Right renal pelvis (tissue), 4 donors: ENCODE data around the gene ZNF75A. TPM values are rescaled to one million over a fixed set of nuclear protein-coding genes. Genes with fewer than 3 reads are reported as not detected.
"Not testable (repeated sequence)": the region's sequence is repeated elsewhere in the genome, so short reads cannot be mapped to it uniquely, and the experiment has no call there.

Experiments used
- DNase-seq, 4 donors: peaks; one replicate each; pipeline ENCODE4 v3.0.0-alpha.2; 2013; ENCODE audit warnings: low read depth in 4 of 4, low spot score in 3 of 4, missing footprints in 1 of 4
- polyA plus RNA-seq, 4 donors: library from polyadenylated mRNA; unstranded; fragments of 120-200 nt; gene quantifications; one replicate each; pipeline ENCODE4 v1.2.1, GENCODE V29; 2013; ENCODE audit not compliant: insufficient read length in 4 of 4

The ZNF75A gene
- polyA plus RNA-seq: 10 to 100 TPM; 39.4 to 54.2 (median 49.7) TPM

DNA sequence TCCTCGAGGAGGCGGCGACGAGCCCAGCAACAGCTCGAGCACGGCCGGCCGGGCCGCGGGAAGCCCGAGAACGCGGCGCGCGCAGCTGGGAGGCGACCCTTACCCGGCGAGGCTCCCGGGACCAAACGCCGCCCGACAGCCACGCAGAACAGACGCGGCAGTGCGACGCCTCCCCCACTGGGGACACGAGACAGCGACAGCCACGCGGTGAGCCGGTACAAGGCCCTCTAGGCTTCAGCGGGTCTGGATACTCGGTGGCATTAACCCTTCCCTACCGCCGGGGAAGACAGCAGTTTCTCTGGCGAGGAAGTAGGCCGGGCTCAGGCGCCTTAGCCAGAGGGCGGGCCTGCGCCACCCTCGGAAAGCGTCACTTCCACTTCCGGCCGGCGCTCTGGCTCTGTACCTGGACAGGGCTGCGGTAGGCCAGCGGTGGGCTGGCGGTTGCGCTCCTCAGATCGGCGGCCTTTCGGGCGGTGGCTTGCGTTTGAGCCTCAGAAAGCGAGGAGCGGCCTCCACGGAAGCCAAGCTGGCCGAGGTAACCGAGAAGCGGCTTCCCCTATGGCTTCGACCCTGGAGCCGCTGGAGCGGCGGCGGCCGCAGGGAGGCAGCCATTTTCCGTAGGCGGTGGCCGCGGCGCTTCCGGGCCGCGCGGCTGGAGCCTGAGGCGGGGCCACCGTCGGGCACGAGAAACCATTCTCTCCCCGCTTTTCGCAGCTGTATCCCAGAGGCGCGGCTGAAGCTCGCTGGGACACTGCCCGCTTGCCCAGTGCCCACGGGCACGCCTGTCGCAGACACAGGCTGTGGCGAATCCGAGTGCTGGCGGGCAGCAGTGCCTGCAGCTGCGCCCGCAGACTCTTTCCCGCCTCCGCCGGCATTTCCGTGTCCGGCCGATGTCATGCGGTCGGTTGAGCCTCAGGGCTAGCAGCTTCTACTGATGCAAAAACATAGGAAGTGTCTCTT is at the start of gene ZNF75A, which contains the start of gene TIGD7:
ZNF75A (plus strand) TSS at position 389 of the 960 bp plus-strand sequence. CDS start 2,932 bp downstream, outside the sequence.
TIGD7 (minus strand) TSS at position 322 of the 960 bp plus-strand sequence. CDS start 4,816 bp downstream, outside the sequence.
- peak; percentile 78 to 87 (median 82) for DNase-seq

DNA sequence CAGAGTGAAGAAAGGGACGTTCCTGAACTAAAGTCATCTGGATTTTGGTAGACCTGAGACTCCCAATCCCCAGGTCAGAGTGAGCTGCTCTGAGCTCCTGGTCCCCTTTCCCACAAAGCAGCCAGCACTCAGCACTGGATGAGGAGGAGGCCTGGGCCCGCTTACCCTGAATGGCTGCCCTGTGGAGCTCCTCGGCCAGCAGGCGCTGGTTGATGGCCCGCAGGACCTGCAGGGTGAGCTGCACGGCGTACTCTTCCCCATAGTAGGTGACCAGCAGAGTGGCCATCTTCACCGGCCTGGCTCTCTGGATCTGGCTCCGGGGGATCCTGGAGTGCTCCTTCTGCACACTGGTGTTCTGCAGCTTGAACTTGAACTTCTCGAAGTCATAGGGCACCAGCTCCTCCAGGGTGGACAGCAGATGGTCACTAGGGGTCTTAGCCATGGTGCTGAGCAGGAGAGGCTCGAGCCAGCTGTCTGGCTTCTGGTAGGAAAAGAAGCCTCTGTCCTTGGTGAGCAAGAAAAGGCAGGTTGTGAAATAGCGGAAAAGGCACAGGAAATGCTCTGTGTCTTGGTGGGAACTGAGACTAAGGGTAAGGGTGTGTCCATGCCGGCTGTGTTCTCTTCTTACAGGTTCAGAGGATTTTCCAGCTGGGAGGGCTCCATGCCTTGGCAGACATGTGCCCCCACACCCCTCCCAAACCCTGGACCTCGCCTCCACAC is 49.0 kb upstream of the ZNF75A start, which contains the start of gene MEFV:
MEFV (minus strand) TSS at position 488 of the 720 bp plus-strand sequence; CDS start at position 442, 46 bp downstream.
- DNase-seq: no peak

DNA sequence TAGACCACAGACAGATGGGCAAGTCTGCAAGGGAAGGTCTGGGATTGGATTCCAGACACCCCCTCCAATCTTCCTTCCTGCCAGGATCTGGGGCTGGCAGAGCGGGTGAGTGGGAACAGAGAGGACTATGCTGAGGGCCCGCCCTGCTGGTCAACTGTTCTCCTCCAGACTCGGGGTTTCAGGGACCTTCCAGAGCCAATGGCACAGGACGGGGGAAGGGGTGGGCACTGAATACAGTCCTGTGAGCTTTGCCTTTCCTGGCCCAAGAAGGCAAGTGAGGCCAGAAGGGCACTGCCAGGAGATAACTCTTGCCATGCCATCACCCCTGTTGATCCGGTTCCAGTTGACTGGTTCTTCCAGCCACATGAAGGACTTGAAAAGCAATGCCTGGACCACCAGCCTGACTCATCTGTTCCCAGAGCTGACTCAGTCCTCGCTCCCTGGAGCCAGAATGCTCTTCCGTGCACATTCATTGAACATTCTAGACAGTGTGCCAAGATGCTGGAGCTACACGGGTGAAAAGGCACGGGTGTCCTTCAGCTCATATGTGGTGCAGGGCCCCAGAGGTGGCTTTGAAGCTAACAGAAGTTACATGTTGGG is 48.3 kb upstream of the ZNF75A start:
- no peak for DNase-seq

DNA sequence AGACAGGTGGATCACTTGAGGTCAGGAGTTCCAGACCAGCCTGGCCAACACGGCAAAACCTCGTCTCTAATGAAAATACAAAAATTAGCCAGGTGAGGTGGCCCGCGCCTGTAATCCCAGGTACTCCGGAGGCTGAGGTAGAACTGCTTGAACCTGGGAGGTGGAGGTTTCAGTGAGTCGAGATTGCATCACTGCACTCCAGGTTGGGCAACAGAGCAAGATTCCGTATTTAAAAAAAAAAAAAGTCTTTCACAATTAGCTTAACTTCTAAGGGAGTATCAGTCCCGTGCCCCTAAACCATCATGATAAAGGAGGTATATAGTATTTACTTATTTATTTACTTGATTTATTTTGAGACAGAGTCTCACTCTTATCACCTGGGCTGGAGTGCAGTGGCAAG is 45.5 kb upstream of the ZNF75A start:
- no peak for DNase-seq

DNA sequence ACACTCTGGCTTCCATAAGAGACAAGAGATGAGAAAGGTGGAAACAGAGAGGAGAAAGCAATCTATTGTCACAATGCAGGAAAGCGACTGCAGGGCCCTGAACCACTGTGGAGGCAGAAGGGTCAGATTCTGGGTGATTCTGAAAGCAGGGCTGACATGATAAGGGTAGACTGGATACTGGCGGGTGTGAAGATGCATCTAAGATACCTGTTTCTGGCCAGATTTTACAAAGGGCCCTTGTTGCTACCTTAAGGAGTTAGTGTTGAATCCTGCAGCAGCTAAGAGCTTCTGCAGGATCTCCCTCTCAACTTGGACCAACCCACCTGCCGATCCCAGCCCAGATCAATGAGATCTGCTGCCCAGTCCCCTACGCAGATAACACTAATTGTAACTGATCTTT is 42.8 kb upstream of the ZNF75A start:
- no peak for DNase-seq

DNA sequence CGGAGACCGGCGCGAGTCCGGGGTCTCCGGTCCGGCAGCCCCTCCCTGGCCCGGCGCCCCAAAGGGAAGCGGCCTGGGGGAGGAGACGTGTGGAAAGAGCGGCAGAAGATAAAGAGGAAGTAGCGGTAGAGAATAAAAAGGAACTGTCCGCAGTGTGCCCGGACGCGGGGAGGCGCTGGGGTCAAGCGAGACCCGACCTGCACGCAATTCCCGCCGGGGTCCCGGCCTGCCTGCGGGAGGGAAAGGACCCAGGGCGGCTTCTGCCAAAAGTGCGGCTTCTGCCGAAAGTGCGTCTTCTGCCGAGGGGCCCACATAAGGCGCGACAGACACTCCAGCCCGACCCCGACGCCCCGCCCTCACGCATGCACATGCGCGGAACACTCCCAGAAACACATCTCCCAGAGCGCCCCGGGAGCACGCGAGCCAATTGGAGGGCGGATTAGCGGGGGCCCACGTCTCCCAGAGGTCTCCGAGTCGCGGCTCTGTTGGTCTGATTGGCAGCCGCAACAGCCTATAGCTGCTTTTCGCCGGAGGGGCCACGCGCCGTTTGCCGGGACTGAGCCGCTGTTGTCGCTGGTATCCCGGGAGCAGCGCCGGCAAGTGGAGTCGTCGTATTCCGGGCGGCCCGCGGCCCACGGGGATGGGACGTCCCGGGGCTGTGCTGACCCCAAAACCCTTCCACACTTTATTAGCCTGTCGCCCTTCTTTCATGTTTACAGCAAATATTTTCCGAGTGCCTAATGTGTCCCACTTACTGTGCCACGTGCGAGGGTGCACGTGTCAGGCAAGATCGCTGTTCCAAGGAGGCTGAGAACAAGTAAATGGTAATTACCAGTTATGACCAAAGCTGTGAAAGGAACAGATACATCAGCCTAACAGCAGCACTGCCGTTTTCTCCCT is 40.9 kb upstream of the ZNF75A start:
- peak; percentile 90 to 95 (median 93) for DNase-seq

DNA sequence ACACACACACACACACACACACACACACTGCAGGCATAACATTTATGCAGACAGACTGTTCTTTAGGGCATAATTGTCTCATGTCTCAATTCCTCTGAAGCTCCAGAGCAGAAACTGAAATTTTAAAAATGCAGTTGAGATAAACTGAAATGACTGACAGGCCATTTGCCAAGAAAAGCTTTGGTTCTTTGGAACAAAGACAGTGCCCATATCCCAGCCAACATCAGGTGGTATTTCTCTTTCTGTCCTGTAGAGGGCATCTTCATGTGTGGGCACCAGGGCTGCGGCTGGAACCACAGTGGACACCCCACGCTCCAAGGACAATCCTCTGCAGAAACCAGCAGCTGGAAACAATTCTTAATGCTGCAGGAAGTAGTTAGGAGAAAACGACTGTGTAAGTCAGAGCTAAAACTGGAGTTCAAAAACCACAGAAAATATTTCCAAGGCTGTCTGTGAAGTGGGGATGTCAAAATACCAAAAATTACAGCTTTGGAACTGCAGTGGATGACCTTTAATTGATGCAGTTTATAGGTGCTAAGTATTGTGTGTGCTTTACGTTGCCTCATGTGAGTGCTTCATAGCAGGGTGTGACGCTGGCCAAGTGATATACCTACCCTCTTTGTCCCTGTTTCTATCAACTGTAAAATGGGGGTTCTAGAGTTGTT is 38.3 kb upstream of the ZNF75A start:
- DNase-seq: no peak

DNA sequence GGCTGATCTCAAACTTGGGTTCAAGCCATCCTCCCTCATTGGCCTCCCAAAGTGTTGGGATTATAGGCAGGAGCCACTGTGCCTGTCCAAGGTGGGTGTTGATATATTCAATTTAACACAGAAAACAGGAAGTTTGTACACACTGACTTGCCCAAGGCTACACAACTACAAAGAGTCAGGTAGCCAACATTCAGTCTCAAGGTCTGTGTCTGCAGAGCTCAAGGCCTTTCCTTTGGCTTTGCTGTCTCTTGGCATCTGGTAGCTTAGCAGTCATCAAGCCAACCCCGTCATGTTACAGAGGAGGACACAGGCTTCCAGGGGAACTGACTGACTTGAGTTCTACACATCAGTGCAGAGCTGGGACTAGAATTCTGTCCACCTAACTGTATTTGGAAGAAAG is 37.0 kb upstream of the ZNF75A start:
- DNase-seq: no peak

DNA sequence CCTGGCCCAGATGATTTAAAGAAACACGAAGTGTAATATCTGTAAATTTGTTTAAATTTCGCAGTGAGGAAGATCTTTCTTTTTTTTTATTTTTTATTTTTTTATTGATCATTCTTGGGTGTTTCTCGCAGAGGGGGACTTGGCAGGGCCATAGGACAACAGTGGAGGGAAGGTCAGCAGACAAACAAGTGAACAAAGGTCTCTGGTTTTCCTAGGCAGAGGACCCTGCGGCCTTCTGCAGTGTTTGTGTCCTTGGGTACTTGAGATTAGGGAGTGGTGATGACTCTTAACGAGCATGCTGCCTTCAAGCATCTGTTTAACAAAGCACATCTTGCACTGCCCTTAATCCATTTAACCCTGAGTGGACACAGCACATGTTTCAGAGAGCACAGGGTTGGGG is 34.6 kb upstream of the ZNF75A start:
- not testable (repeated sequence) for DNase-seq

DNA sequence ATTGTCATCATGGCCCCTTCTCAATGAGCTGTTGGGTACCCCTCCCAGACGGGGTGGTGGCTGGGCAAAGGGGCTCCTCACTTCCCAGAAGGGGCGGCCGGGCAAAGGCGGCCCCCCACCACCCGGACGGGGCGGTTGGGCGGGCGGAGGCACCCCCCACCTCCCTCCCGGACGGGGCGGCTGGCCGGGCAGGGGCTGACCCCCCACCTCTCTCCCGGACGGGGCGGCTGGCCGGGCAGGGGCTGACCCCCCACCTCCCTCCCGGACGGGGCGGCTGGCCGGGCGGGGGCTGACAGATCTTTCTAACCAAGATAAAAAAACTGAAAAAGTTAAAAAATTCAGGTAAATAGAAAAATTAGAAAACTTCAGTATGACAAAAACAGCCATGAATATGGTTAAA is 34.0 kb upstream of the ZNF75A start:
- DNase-seq: not testable (repeated sequence)

DNA sequence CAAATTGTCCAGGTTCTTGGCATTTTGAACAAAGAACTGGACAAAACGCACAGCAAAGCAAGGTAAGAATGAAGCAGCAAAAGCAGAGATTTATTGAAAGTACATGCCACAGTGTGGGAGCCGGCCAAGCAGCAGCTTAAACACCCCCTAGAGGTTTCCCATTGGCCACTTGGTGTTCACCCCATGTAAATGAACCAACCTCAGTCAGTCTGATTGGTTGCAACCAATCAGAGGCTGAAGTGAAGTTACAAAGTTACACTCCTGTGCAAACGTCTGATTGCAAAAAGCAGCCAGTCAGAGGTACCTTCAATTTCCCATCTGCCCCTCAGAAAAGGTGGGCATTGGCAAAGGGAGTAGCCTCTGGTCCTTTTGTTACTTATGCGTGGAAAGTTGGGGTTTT is 30.8 kb upstream of the ZNF75A start:
- DNase-seq: peak in 1 of 4 donors; percentile 8

DNA sequence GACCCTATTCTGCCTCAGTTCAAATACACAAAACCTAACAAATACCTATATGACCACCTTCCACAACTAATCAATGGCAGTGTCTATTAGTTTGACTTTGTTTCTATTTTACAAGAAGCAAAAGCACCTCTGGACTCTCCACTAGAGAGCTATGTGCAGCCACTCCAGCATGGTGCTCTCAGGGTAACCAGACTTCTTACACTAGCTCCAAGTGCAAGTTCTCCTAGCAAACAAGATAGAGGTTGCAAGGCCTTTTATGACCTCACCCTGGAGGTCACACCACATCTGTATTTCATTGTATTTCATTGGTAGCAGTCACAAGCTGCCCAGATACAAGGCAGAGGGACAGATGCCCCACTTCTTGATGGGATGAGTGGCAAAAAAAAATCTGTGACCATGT is 30.4 kb upstream of the ZNF75A start:
- no peak for DNase-seq

DNA sequence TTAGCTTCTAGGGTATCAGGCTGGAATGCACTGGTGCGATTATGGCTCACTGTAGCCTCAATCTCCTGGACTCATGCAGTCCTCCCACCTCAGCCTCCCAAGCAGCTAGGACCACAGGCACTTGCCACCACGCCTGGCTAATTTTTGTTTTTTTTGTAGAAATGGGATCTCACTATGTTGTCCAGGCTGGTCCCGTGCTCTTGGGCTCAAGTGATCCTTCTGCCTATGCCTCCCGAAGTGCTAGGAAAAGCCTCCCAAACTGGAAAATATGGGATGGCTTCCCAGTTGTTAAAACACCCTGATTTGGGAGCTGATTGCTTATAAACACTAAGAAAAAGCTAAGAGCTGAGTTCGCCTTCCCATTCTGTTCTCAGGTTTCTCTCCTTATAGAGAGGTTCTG is 28.6 kb upstream of the ZNF75A start:
- no peak for DNase-seq

DNA sequence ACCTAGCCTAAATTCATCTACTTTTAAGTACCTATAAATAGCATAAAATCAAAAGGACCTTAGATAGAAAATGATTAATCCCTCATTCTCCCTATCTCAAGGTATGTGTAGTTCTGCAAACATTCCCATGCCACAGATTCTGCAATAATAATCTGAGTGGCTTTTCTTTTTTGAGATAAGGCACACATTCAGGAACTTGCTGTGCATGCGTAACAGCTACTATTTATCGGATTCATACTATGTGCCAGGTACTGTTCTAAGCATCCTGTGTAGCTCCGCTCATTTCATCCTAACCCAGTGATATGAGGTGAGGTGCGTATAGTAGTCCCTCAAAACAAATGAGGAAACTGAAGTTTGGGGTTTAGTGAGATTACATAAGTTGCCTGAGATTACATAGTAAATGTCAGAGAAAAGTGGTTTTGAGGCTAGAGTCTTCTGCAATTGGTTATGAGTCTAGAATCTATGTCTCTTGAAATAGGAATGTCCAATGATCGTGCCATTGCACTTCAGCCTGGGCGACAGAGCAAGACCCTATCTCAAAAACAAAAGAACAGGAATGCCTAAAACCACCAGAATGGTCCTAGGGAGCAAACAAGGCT is 24.0 kb upstream of the ZNF75A start:
- no peak for DNase-seq

DNA sequence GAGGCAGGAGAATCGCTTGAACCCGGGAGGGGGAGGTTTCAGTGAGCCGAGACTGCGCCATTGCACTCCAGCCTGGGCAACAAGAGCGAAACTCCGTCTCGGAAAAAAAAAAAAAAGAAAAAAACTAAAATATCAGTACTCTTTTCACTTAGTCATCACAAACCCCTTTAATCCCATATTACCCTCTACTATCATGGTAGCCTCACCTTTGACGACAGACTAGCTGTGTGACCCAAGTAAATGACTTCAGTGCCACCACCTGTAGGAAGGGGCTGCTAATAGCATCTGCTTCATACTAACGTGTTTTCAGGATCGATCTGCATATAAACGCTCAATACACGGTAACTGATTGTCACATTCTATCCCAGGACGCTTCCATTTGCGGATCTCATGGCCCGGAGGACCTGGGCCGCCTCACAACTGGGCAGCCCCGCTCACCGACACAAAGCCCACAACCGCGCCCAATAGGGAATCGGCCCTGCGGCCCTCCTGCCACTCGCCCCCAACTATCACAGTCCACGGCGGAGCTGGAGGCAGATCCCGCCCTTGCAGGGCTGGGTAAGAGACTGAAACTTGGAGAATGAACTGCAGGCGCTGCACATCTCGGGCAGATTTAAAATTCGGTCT is 23.1 kb upstream of the ZNF75A start:
- DNase-seq: no peak

DNA sequence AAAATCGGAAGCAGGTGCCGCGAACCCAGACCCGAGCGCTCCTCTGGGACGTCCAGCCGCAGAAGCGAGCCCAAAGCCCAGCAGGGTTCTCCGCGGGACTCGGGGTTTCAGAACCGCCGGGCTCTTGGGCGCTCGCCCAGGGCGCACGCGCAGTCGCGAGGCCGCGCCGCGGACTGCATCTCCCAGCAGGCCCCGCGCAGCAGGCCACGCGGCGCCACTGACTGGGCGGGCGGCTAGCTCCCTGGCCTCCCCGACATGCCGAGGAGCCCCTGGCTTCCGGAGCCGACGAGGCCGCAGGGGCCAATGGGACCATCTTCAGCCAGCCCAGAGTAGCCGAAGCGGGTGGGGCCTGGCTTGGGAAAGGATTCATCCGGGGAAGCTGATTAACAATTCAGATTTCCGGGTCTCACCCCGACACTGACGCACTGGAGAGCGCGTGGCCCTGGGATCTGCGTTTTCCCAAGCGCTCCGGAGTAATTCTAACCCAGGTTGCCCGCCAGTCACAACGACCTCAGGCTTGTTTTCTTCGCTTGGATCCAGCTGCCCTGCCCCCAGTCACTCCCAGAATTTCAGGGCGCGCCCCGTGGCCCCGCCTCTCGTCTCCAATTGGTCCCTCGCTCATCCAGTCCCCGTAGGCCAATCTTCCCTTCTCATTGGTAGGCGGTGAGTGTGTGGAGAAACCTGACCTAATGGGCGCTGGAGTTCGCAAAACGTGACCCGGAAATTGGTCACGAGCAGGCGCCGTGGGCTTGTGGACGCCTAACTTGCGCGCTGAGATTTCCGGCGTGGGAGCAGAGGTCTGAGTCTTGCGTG is 22.4 kb upstream of the ZNF75A start, which contains the start of gene ZNF263:
ZNF263 (plus strand) TSS at position 762 of the 813 bp plus-strand sequence. CDS start 328 bp downstream, outside the sequence.
- peak; percentile 91 to 96 (median 96) for DNase-seq
